Fibroblast of skin of left quadriceps (primary cell): ENCODE data around the gene SLC4A5.
"Not testable (repeated sequence)": the region's sequence is repeated elsewhere in the genome, so short reads cannot be mapped to it uniquely, and the experiment has no call there.

Experiments used
- DNase-seq, 2 experiments: peaks; one replicate each; pipeline ENCODE4 v3.0.0-alpha.2; 2013; ENCODE audit warnings: low read depth in 2 of 2

Gene SLC4A5

DNA sequence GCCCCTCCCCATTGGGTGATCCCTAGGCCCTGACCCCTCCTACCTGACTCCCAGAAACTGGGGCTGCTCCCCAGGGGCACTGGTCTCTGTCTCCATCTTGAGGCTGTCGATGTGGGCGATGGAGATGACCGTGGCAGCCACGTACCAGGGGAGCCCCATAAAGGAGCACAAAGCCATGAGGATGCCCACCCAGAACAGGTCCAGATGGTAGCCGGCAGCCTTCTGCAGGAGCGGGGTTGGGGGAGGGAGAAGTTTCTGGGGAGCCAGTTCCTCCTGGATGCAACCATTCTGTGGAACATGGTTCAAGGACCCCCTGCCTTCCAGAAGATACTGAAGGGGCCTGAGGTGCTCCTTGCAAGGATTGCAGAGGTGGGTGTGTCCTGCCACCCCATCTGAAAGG lies 110.8 kb downstream of the SLC4A5 start:
- DNase-seq: no peak

DNA sequence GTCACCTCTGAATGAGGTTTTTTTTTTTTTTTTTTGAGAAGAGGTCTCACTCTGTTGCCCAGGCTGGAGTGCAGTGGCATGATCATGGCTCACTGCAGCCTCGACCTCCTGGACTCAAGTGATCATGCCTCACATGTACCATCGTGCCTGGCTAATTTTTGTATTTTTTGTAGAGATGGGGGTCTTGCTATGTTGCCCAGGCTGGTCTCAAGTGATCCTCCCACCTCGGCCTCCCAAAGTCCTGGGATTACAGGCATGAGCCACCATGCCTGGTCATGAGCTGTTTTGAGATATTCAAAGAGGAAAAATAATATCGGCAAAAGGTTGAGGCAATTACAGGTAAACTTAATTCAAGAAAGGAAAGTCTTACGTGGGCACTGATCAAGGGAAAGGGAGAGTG lies 113.4 kb downstream of the SLC4A5 start:
- not testable (repeated sequence) for DNase-seq

DNA sequence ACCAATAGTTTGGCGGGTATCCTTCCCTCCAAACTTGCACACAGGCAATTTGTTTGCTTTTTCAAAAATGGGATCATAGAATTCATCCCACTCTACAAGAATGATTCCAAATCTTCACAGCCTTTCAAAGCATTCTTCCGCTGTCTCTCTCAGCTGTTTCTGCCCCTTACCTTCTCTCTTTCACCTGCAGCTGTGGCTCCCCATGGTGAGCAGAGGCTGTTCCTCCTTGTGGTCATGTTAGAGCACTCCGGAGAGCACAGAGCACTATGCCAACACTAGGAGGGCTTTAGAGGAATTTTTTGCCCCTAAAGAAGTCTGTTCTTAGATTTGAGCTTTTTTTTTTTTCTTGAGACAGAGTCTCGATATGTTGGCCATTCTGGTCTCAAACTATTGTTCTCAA lies 114.4 kb downstream of the SLC4A5 start:
- DNase-seq: no peak

DNA sequence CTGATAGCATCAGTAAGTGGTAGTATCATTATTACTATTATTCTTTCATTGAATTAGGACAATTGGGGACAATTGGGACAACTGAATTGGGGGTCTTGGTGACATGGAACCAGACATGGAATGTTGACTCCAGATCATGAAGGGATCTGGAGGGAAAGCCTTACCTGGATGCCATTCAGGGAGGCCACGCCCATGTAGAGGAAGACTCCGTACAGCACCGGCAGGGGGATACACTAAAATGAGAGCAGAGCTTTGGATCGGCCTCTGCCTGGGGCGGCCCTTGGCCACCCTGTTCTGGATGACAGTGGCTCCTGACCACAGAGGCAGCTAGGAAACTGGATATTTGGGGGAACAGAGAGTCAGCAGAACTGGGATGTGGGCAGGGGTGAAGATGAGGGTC lies 115.6 kb downstream of the SLC4A5 start:
- no peak for DNase-seq

DNA sequence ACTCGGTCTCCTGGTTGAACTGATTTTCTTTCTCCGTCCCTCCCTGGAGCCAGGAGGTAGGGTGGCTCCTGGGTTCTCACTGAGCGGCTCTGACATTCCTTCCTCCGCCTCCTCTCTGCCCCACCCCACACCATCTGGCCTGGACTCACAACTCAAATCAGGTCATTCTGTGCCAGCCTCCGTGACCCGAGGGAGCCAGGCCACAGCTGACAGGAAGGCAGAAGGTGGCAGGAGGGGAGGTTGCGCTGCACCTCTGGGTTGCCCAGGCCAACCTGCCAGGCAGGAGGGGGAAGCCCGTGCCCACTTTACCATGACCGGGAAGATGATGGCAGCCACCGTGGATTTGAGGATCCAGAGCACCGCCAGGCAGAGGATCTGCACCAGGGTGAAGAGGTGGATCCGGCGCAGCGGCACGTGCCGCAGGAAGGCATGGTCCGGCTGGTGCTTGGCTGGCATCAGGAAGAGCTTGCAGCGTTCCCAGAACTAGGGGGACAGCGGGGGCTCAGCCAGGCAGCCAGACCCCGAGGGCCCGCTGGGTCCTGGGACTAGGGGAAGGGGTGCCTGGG lies 116.5 kb downstream of the SLC4A5 start:
- no peak for DNase-seq

DNA sequence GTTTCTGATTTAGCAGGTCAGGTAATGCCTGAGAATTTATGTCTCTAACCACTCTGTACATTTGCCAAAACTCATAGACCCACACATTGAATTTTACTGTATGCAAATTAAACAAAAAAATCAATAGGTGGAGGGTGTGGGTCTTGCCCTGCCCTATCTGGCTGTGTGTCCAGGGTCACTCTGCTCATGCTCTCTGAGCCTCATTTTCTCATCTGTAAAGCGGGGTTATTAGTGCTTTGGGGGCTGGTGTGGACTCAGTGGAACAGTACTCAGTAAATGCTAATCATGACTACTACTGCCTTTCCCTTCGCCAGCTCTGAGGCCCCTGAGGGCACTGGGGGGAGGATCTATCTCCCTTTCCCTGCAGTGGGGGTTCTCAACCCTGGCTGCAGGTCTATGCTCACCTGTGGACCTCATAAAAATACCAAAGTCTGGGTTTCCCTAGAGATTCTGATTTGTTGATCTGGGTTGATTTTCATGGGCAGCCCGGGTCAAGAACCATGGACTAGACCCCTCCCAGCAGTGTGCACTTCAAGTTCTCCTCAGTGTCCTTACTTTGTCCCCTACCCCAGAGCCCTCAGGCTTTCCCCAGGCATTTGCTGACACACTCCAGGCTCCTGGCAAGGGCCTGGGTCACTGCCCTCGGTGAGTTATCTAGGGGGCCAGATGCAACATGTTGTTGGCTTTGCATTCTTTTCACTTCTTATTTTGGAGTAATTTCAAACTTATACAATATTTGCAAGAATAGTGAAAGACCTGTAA lies 117.3 kb downstream of the SLC4A5 start:
- no peak for DNase-seq

- no peak for DNase-seq
Measured at GRCh38 chr2:74223941-74224770, 119.1 kb downstream of the SLC4A5 start.

DNA sequence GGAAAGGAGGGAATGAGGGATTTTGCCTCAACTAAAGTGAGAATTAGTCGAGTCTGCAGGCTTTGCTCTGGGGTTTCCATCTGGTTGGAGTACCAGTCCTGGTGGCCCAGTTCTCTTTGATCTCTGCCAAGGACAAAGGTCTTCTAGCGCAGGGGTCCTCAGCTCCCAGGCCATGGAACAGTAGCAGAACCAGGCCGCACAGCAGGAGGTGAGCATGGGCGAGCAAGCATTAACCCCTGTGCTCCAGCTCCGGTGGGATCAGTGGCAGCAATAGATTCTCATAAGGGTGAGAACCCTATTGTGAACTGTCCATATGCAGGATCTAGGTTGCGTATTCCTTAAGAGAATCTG lies 120.9 kb downstream of the SLC4A5 start:
- DNase-seq: no peak

GRCh38 chr2:74221604-74222299 lies 121.5 kb downstream of the SLC4A5 start:
- no peak for DNase-seq

DNA sequence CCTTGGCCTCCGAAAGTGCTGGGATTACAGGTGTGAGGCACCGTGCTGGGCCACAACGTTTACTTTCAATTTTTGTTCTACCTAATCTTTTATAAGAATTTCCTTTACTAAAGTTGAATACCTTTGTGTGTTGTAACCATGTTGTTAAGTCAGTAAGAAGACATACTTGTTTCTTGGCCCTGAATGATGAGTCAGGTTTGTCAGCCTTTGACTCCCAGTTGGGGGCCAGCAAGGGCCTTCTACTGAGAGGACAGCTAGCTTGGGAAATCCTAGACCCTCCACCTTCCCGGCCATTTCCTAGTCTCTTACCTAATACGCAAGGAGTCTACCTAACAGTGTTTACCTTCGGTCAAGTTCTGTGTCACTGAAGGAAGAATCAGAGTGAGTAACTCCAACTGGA lies 122.1 kb downstream of the SLC4A5 start:
- DNase-seq: no peak

DNA sequence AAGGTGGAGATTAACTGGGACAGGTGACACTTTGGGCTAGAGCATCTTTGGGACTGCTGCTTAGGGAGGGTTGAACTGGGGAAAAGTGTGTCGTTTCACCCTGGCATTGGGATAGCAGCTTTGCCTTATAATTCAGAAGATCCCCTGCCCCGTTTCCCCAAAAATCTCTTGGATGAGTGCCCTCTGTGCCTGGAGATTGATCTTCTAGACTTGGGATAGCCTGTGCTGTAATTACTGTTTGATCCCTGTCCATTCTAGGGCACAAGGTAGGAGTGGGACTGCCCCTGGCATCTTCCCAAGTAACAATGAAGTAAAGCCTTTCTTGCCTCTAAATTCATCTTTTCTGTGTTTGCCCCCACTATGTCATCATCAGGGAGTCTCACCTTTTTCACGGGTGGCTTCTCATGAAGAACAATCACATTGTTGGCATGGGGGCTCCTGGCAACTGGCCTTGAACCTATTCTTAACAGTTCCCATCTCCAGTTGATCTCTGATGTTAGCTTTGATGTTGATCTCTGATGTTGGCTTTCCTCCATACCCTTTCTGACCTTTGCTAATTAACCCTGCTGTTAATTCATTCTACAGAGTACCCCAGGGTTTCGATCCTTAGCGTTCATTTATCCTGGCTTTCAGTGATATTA lies 123.2 kb downstream of the SLC4A5 start:
- no peak for DNase-seq

DNA sequence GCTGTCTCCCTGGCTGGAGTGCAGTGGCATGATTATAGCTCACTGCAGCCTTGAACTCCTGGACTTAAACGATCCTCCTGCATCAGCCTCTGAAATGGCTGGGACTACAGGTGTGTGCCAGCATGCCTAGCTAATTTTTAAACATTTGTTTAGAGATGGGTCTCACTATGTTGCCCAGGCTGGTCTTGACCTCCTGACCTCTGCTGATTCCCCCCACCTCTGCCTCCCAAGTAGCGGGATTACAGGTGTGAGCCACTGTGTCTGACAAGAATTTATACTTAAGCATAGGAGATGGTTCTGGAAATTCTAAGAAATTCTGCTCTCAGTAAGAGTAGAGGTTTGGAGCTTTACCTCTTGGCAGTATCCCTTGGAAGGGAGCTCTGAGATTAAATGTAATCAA lies 126.6 kb downstream of the SLC4A5 start:
- DNase-seq: no peak

GRCh38 chr2:74215771-74216170 lies 127.4 kb downstream of the SLC4A5 start:
- DNase-seq: not testable (repeated sequence)

- no peak for DNase-seq
Measured at GRCh38 chr2:74212702-74213410, 130.4 kb downstream of the SLC4A5 start.

GRCh38 chr2:74206180-74206688 lies 137.0 kb downstream of the SLC4A5 start:
- DNase-seq: no peak

DNA sequence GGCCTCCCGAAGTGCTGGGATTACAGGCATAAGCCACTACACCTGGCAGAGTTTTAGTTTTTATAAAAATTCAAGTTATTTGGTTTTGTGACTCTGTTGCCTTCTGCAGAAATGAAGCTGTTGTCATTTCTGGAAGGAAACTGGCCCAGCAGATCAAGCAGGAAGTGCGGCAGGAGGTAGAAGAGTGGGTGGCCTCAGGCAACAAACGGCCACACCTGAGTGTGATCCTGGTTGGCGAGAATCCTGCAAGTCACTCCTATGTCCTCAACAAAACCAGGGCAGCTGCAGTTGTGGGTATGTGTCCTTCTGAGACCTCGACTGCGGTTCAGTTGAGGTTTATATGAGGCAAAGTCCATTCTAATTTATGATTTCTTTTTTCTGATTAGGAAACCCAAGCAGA lies 137.6 kb downstream of the SLC4A5 start:
- no peak for DNase-seq

DNA sequence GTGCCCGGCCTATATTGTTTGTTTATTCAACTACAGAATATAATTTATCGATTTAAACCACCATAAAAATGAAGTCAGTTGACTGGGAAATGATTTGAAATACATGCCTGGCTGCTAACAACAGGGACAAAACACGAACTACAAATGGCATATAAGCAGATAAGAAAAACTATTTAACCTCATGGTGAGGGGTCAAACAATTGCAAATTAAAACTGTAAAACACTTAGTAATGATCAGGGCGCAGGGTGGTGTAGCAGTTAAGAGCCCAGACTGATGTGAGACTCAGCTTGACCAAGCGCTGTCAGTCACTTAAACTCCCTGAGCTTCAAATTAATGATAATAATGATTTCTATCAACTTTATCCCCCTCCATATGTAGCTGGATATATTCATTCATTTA lies 138.1 kb downstream of the SLC4A5 start:
- no peak for DNase-seq

DNA sequence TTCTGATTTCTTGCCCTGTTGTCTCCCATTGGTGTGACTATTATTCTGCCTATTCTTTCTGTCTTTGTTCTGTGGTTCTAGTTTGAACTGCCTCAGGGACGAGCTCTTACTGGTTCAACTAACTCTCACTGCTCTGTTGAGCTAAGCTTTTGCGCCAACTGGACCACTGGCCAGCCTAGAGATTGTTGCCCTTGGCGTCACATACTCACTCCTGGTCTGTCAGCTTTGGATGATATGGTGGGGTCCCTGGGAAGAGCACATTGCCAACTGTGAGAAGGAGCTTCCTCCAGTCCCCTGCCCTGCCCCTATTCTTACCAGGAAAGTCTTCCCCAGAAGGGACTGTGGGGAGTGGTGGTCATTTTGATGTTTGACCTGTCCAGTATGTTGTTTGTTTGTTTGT lies 138.8 kb downstream of the SLC4A5 start:
- no peak for DNase-seq

- DNase-seq: peak; percentile 60 to 70
Measured at GRCh38 chr2:74201596-74201995, 141.6 kb downstream of the SLC4A5 start.

- DNase-seq: no peak
Measured at GRCh38 chr2:74201196-74201595, 142.0 kb downstream of the SLC4A5 start.

- DNase-seq: no peak
Measured at GRCh38 chr2:74199871-74200305, 143.3 kb downstream of the SLC4A5 start.
